Breast epithelium (tissue), 3 donors: ENCODE data around the gene CTNNA3.

Experiments used
- CTCF ChIP-seq, 3 donors: fragments of 450-650 bp; IDR thresholded peaks; one replicate each; pipeline ENCODE4 v1.5.1; 2016 to 2017; ENCODE audit warnings: antibody characterized with exemption in 3 of 3, mild to moderate bottlenecking in 3 of 3, moderate library complexity in 3 of 3
- POLR2A ChIP-seq: fragments of 450-650 bp; IDR thresholded peaks from one replicate; pipeline ENCODE4 v1.6.1; 2016; ENCODE audit warnings: antibody characterized with exemption, mild to moderate bottlenecking, moderate library complexity

GRCh38 chr10:66284621-66285020 is 1411.4 kb downstream of the CTNNA3 start:
- no peak for TF ChIP-seq CTCF (IDR thresholded peaks at IDR 0.05)
- TF ChIP-seq POLR2A = no peak
